Stomach (tissue), 4 donors: ENCODE results near the gene ARID1B.

ENCODE experiments used
- CTCF ChIP-seq, 7 experiments: fragments of 450-650 bp in 4 of 7; fragments of 200-600 bp in 3 of 7; sonication (generic) in 3 of 7; IDR thresholded peaks; one replicate each; pipeline ENCODE4 v1.5.1; 2016 to 2019; ENCODE audit warnings: antibody characterized with exemption in 7 of 7, control low read depth in 2 of 7, mild to moderate bottlenecking in 1 of 7
- EP300 ChIP-seq: sonication (generic); formaldehyde crosslinking; IDR thresholded peaks from one replicate; pipeline ENCODE4 v1.6.1; 2017; ENCODE audit warnings: antibody characterized with exemption

DNA sequence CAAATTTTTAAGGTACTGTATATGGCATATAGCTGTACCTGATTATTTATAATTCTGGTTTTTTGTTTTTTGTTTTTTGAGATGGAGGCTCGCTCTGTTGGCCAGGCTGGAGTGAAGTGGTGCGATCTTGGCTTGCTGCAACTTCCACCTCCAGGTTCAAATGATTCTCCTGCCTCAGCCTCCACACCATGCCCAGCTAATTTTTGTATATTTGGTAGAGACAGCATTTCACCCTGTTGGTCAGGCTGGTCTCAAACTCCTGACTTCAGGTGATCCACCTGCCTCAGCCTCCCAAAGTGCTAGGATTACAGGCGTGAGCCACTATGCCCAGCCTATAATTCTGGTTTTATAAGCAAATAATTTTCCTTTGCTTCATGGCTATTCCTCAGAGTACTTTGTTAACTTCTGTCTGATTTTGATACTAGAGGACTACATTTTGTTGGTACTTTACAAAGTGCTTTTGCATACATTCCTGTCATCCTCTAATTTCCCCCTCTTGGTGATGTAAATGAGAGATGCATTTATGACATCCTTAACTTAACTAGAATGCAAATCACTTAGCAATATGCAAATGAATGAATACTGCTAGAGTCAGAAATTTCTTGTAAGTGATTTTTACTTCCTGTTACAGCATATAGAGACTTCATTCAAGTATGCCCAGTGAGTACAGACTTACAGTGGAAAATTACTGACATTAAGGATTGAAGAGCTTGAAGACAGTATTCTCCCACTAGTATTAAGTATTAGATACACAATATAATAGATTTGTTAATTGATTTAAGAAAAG, 35.7 kb upstream of the ARID1B start:
- TF ChIP-seq CTCF (IDR thresholded peaks at IDR 0.05) (no peak), EP300 (no peak)
